H1 (cell line): Measurements from ENCODE around the gene MPIG6B. TPM values are rescaled to one million over a fixed set of nuclear protein-coding genes. Genes with fewer than 3 reads are reported as not detected.

Experiments
- CTCF ChIA-PET: fragments of 300-600 bp; sonication (Branson Sonifier 250); formaldehyde crosslinking; loops from one replicate; lab custom pipeline; 2021; ENCODE audit not compliant: partially characterized antibody; lab: Charles Lee
- POLR2A ChIA-PET: fragments of 300-600 bp; sonication (Branson Sonifier 250); formaldehyde crosslinking; loops from one replicate; lab custom pipeline; 2021; ENCODE audit warnings: inconsistent platforms; ENCODE audit not compliant: partially characterized antibody; lab: Charles Lee
- DNase-seq, 2 experiments: peaks; one replicate each; pipeline versions ENCODE4 v3.0.0 to v3.0.0-alpha.2; 2010 to 2022; ENCODE audit warnings: low spot score in 2 of 2, low read depth in 1 of 2, mixed read lengths in 1 of 2
- FAIRE-seq: peaks from 2 replicates; lab custom pipeline; 2011; peaks lifted over from hg19 to GRCh38; lab: Jason Lieb, UNC
- H2AFZ ChIP-seq: 2 replicates; pipeline ENCODE4 v1.8.1; 2012; ENCODE audit warnings: low read length, inconsistent platforms
- H2AK5ac ChIP-seq: 2 replicates; pipeline ENCODE4 v1.6.1; 2013; ENCODE audit warnings: low read depth, low read length
- H2BK120ac ChIP-seq: replicated peaks from 2 replicates; pipeline ENCODE3; 2013; ENCODE audit warnings: low read depth, low read length, inconsistent platforms
- H2BK12ac ChIP-seq: 2 replicates; pipeline ENCODE4 v1.6.1; 2013; ENCODE audit warnings: low read depth, low read length
- H2BK15ac ChIP-seq: 2 replicates; pipeline ENCODE4 v1.6.1; 2013; ENCODE audit warnings: low read length
- H2BK20ac ChIP-seq: 2 replicates; pipeline ENCODE4 v1.6.1; 2013; ENCODE audit warnings: low read length
- H2BK5ac ChIP-seq: 2 replicates; pipeline ENCODE4 v1.6.1; 2013; ENCODE audit warnings: low read depth, low read length
- H3K14ac ChIP-seq: 2 replicates; pipeline ENCODE4 v1.6.1; 2013; ENCODE audit warnings: inconsistent platforms; ENCODE audit not compliant: insufficient read length
- H3K18ac ChIP-seq: 2 replicates; pipeline ENCODE4 v1.6.1; 2013; ENCODE audit warnings: low read length; ENCODE audit errors: extremely low read depth
- H3K23ac ChIP-seq: 2 replicates; pipeline ENCODE4 v1.6.1; 2013; ENCODE audit warnings: inconsistent platforms; ENCODE audit not compliant: insufficient read length
- H3K23me2 ChIP-seq: 2 replicates; pipeline ENCODE4 v1.6.1; 2013; ENCODE audit warnings: low read depth, low read length
- H3K27ac ChIP-seq: 2 replicates; pipeline ENCODE4 v1.6.1; 2011; ENCODE audit warnings: low read depth, low read length, inconsistent platforms
- H3K27me3 ChIP-seq, 4 experiments: replicated peaks in 1 of 4; 1 replicate in 1 of 4; 2 replicates in 3 of 4; pipeline versions ENCODE4 v1.6.1 to v1.8.1; 2011 to 2013; ENCODE audit warnings: low read length in 3 of 4, mild to moderate bottlenecking in 3 of 4, inconsistent platforms in 2 of 4, mixed read lengths in 2 of 4, moderate library complexity in 1 of 4; ENCODE audit not compliant: control insufficient read depth in 3 of 4, insufficient read depth in 3 of 4; ENCODE audit errors: extremely low read depth in 1 of 4
- H3K36me3 ChIP-seq, 4 experiments: 2 replicates each; pipeline versions ENCODE4 v1.6.1 to v1.8.1; 2011 to 2013; ENCODE audit warnings: mild to moderate bottlenecking in 4 of 4, low read length in 3 of 4, moderate library complexity in 2 of 4, control low read depth in 1 of 4, inconsistent platforms in 1 of 4; ENCODE audit not compliant: insufficient read depth in 4 of 4, control insufficient read depth in 2 of 4
- H3K4ac ChIP-seq: replicated peaks from 2 replicates; pipeline ENCODE3; 2013; ENCODE audit warnings: low read length, low read depth, mixed read lengths, inconsistent platforms; ENCODE audit not compliant: insufficient read length
- H3K4me1 ChIP-seq, 4 experiments: replicated peaks in 1 of 4; 1 replicate in 1 of 4; 2 replicates in 3 of 4; pipeline versions ENCODE4 v1.6.1 to v1.8.1; 2011 to 2013; ENCODE audit warnings: low read length in 3 of 4, inconsistent platforms in 2 of 4, mixed read lengths in 1 of 4; ENCODE audit not compliant: insufficient read depth in 4 of 4, control insufficient read depth in 3 of 4
- H3K4me2 ChIP-seq, 2 experiments: 2 replicates each; pipeline versions ENCODE4 v1.6.1 to v1.8.1; 2011 to 2013; ENCODE audit warnings: low read depth in 2 of 2, low read length in 2 of 2, control low read depth in 1 of 2, inconsistent platforms in 1 of 2, mild to moderate bottlenecking in 1 of 2; ENCODE audit not compliant: insufficient read depth in 1 of 2
- H3K4me3 ChIP-seq, 4 experiments: fragments of 200-600, 300-600 bp in 1 of 4; sonication (generic), shearing (Covaris generic), sonication (Bioruptor Twin) in 1 of 4; 2 replicates each; pipeline versions ENCODE4 v1.5.1 to v1.8.1; 2011 to 2016; ENCODE audit warnings: low read length in 4 of 4, low read depth in 3 of 4, control low read depth in 2 of 4, inconsistent platforms in 2 of 4, mild to moderate bottlenecking in 2 of 4, mixed read lengths in 1 of 4, moderate library complexity in 1 of 4; ENCODE audit not compliant: insufficient read depth in 2 of 4; ENCODE audit errors: extremely low read depth in 1 of 4
- H3K56ac ChIP-seq: replicated peaks from 2 replicates; pipeline ENCODE3; 2013; ENCODE audit warnings: low read depth, mild to moderate bottlenecking, mixed read lengths, low read length, inconsistent platforms; ENCODE audit not compliant: insufficient read length
- H3K79me1 ChIP-seq: 2 replicates; pipeline ENCODE4 v1.6.1; 2013; ENCODE audit warnings: low read depth, low read length, control low read depth
- H3K79me2 ChIP-seq, 2 experiments: 2 replicates each; pipeline versions ENCODE4 v1.6.1 to v1.8.1; 2012 to 2013; ENCODE audit warnings: low read length in 2 of 2, mild to moderate bottlenecking in 2 of 2, inconsistent platforms in 1 of 2; ENCODE audit not compliant: insufficient read depth in 2 of 2, control insufficient read depth in 1 of 2
- H3K9ac ChIP-seq, 4 experiments: replicated peaks in 1 of 4; 1 replicate in 1 of 4; 2 replicates in 3 of 4; pipeline versions ENCODE4 v1.6.1 to v1.8.1; 2011 to 2013; ENCODE audit warnings: low read depth in 3 of 4, low read length in 3 of 4, control low read depth in 2 of 4, mild to moderate bottlenecking in 2 of 4, moderate library complexity in 2 of 4, inconsistent platforms in 1 of 4; ENCODE audit errors: extremely low read depth in 1 of 4
- H3K9me3 ChIP-seq, 2 experiments: 2 replicates each; pipeline versions ENCODE4 v1.6.1 to v1.8.1; 2012 to 2013; ENCODE audit warnings: mild to moderate bottlenecking in 2 of 2, moderate library complexity in 2 of 2, control low read depth in 1 of 2, inconsistent platforms in 1 of 2, low read depth in 1 of 2, low read length in 1 of 2, mixed read lengths in 1 of 2; ENCODE audit not compliant: insufficient read depth in 2 of 2
- H4K20me1 ChIP-seq, 2 experiments: replicated peaks in 1 of 2; 2 replicates each; pipeline versions ENCODE3 to v1.8.1; 2011 to 2013; ENCODE audit warnings: inconsistent platforms in 2 of 2, low read length in 2 of 2, mild to moderate bottlenecking in 1 of 2; ENCODE audit not compliant: insufficient read depth in 2 of 2, control insufficient read depth in 1 of 2
- H4K5ac ChIP-seq: 2 replicates; pipeline ENCODE4 v1.6.1; 2013; ENCODE audit warnings: low read length, low read depth, mixed read lengths, inconsistent platforms; ENCODE audit not compliant: insufficient read length
- H4K8ac ChIP-seq: 2 replicates; pipeline ENCODE4 v1.8.0; 2013; ENCODE audit warnings: mild to moderate bottlenecking, moderate library complexity, low read length, inconsistent platforms; ENCODE audit not compliant: insufficient read depth; ENCODE audit errors: extremely low read depth
- H4K91ac ChIP-seq: replicated peaks from 2 replicates; pipeline ENCODE3; 2013; ENCODE audit warnings: low read length, mixed read lengths, inconsistent platforms; ENCODE audit not compliant: insufficient read length
- EGR1 ChIP-seq: IDR thresholded peaks from 2 replicates; pipeline ENCODE4 v1.6.1; 2011; ENCODE audit warnings: low read depth, low read length, borderline replicate concordance
- EP300 ChIP-seq, 2 experiments: IDR thresholded peaks; 1 replicate in 1 of 2; 2 replicates in 1 of 2; pipeline ENCODE4 v1.6.1; 2011 to 2012; ENCODE audit warnings: low read depth in 2 of 2, low read length in 2 of 2, mild to moderate bottlenecking in 2 of 2, borderline replicate concordance in 1 of 2, inconsistent platforms in 1 of 2, moderate library complexity in 1 of 2
- KDM5A ChIP-seq: fragments of 200-600 bp; IDR thresholded peaks from 2 replicates; pipeline ENCODE4 v1.7.1; 2012; ENCODE audit warnings: mild to moderate bottlenecking, low read length, inconsistent platforms, mixed read lengths
- POLR2A ChIP-seq, 2 experiments: IDR thresholded peaks; 1 replicate in 1 of 2; 2 replicates in 1 of 2; pipeline ENCODE4 v1.6.1; 2011; ENCODE audit warnings: low read depth in 2 of 2, low read length in 2 of 2, mild to moderate bottlenecking in 2 of 2; ENCODE audit errors: control extremely low read depth in 1 of 2
- RFX5 ChIP-seq: IDR thresholded peaks from 2 replicates; pipeline ENCODE4 v1.6.1; 2011; ENCODE audit warnings: low read depth, low read length, improper control_type of control experiment, borderline replicate concordance
- WGBS, 2 experiments: shearing (Covaris generic) in 1 of 2; methylation state at CpG; one replicate each; pipeline versions ENCODE4 v1.1.6 to v1.1.7; 2013 to 2015; ENCODE audit warnings: low lambda C conversion rate in 2 of 2, mixed read lengths in 2 of 2, inconsistent platforms in 1 of 2, low coverage in 1 of 2, missing lambda C conversion rate in 1 of 2; ENCODE audit not compliant: insufficient replicate concordance in 2 of 2, insufficient coverage in 1 of 2, insufficient read length in 1 of 2; ENCODE audit errors: extremely low coverage in 1 of 2, missing lambda C conversion rate in 1 of 2; 5-methylcytosine and 5-hydroxymethylcytosine counted together
- polyA plus RNA-seq, 7 experiments: library from polyadenylated mRNA; depleted of rRNA in 3 of 7; stranded (reverse) in 5 of 7; unstranded in 2 of 7; fragments of >200 nt in 5 of 7; fragments of 200-250 nt in 2 of 7; gene quantifications; 1 replicate in 5 of 7; 2 replicates in 1 of 7; 4 replicates in 1 of 7; pipeline versions ENCODE4 v1.2.1 to v1.2.3, GENCODE V29; 2011 to 2013; ENCODE audit warnings: missing spikeins in 2 of 7, mixed read lengths in 2 of 7
- total RNA-seq: library from RNA; stranded (reverse); fragmentation: NEBNext Ultra II Directional; extraction: Animal tissue kit (Norgen Biotek cat#: 25700); gene quantifications from 2 replicates; pipeline ENCODE4 v1.2.1, GENCODE V29; 2021
- TF ChIP-seq, protein P1 (sequence below), 3 experiments: IDR thresholded peaks; 1 replicate in 2 of 3; 2 replicates in 1 of 3; pipeline versions ENCODE4 v1.5.1 to v1.6.1; 2011; ENCODE audit warnings: low read length in 3 of 3, mild to moderate bottlenecking in 3 of 3, inconsistent platforms in 2 of 3, low read depth in 1 of 3, moderate library complexity in 1 of 3; ENCODE audit not compliant: insufficient read depth in 1 of 3; ENCODE audit errors: control extremely low read depth in 1 of 3
- TF ChIP-seq, protein P2 (sequence below): IDR thresholded peaks from 2 replicates; pipeline ENCODE4 v1.6.1; 2012; ENCODE audit warnings: inconsistent platforms

Gene MPIG6B
- total and polyA plus RNA-seq, 2 of the 8 experiments (the other 6 are each of a cell fraction or from before 2014, with no cell fraction given), result 0.18 TPM; not detected in 1

DNA sequence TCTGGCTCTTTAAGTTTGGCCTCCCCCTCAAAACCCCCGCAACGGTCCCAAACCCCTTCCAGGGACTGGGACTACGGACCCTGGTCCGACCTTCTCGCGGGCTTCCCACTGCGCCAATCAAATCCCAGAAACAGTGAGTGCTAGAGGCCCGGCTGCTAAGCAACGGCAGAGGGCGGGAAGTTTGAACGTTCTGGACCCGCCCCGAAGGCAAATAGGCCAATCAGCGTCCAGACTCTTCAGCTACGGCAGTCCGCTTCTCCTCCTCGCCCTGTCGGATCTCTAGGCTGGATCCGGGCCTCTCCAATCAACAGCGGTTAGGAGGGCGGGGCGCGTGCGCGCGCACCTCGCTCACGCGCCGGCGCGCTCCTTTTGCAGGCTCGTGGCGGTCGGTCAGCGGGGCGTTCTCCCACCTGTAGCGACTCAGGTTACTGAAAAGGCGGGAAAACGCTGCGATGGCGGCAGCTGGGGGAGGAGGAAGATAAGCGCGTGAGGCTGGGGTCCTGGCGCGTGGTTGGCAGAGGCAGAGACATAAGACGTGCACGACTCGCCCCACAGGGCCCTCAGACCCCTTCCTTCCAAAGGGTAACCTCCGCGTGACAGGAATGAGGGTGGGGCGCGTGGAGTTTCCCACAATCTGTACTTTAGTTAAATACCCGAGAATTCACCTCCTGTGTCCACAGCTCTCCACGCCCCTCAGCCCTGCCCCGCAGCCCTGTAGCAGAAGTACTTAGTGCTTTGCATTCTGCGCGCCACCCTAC is 16.6 kb downstream of the MPIG6B start, which contains the start of gene MSH5:
Gene MSH5 (plus strand): TSS at position 367 of the 758 bp plus-strand sequence. CDS start 462 bp downstream, outside the sequence.
- Histone ChIP-seq H3K9me3 (no peaks in the 10 kb centered on the region; a peak in 1 of 4 replicates), H3K4me3 (peak within 1 kb of the TSS; percentile 36 to 65 (median 47)), H3K36me3 (peaks cover 0 to 12% (median 0%) of the 10 kb centered on the region in 4 experiments; a peak in 3 of 8 replicates), H3K4me2 (peak within 1 kb of the TSS; percentile 86 to 99), H2BK120ac (peak within 1 kb of the TSS; percentile 81), H4K5ac (peak within 1 kb of the TSS; percentile 77), H3K14ac (peak within 1 kb of the TSS; percentile 2), H3K4me1 (peaks cover 16 to 22% (median 21%) of the 10 kb centered on the region in 4 experiments), H3K27ac (peak within 1 kb of the TSS; percentile 92), H4K20me1 (no peaks in the 10 kb centered on the region), H2BK12ac (peak within 1 kb of the TSS; percentile 88), H2AK5ac (peak within 1 kb of the TSS; percentile 68), H2BK15ac (peak within 1 kb of the TSS; percentile 93), H3K56ac (peak within 1 kb of the TSS; percentile 80), H3K27me3 (no peaks in the 10 kb centered on the region), H4K91ac (peak within 1 kb of the TSS; percentile 75), H3K79me2 (peaks cover 0 to 17% of the 10 kb centered on the region in 2 experiments; a peak in 2 of 4 replicates), H2BK20ac (peak within 1 kb of the TSS; percentile 75; the same call in 1 of the 2 replicates), H2AFZ (no peak within 1 kb of the TSS), H3K23me2 (peaks cover 19% of the 10 kb centered on the region), H4K8ac (peak within 1 kb of the TSS; percentile 98; the same call in 1 of the 2 replicates), H3K9ac (peak within 1 kb of the TSS; percentile 70 to 96 (median 92)), H3K18ac (peak within 1 kb of the TSS; percentile 98), H3K79me1 (no peaks in the 10 kb centered on the region), H3K4ac (peak within 1 kb of the TSS; percentile 88), H3K23ac (no peak within 1 kb of the TSS), H2BK5ac (peak within 1 kb of the TSS; percentile 98)
- WGBS, 2 experiments, result 4% methylated on average over 56 of the region's 58 CpGs; no CpG with 5 or more reads in 1 of the 2 experiments
- DNase-seq (peak; percentile 98 to 99), FAIRE-seq (no peak)
- POLR2A ChIA-PET, result interaction anchor here (0.7 to 8.7 kb wide), 46 partner anchors 9 to 388 kb away, joined by 3 to 73 read pairs (median 8); partner anchors contain the start of genes ABHD16A, APOM, ATF6B and ATP6V1G2
- CTCF ChIA-PET, result interaction anchor here (0.5 to 5.9 kb wide), 16 partner anchors 9 to 90 kb away, joined by 3 to 52 read pairs (median 5); partner anchors contain the start of genes ABHD16A, DDAH2, MPIG6B and VARS1
- TF ChIP-seq RFX5, result 0 out of 2 replicates have a peak, but pooled peaks have one; percentile 28
- TF ChIP-seq POLR2A (IDR thresholded peaks at IDR 0.05; ENCODE audit: control extremely low read depth in 1 of 2, low read depth in 2 of 2, low read length in 2 of 2), result peak in 1 of 2 experiments; percentile 90; a peak in 2 of 3 replicates
- TF ChIP-seq EP300 (IDR thresholded peaks at IDR 0.05; ENCODE audit: borderline replicate concordance in 1 of 2, low read depth in 2 of 2, low read length in 2 of 2), result peak in 1 of 2 experiments; percentile 35; a peak in 1 of 3 replicates
- TF ChIP-seq, protein P1, sequence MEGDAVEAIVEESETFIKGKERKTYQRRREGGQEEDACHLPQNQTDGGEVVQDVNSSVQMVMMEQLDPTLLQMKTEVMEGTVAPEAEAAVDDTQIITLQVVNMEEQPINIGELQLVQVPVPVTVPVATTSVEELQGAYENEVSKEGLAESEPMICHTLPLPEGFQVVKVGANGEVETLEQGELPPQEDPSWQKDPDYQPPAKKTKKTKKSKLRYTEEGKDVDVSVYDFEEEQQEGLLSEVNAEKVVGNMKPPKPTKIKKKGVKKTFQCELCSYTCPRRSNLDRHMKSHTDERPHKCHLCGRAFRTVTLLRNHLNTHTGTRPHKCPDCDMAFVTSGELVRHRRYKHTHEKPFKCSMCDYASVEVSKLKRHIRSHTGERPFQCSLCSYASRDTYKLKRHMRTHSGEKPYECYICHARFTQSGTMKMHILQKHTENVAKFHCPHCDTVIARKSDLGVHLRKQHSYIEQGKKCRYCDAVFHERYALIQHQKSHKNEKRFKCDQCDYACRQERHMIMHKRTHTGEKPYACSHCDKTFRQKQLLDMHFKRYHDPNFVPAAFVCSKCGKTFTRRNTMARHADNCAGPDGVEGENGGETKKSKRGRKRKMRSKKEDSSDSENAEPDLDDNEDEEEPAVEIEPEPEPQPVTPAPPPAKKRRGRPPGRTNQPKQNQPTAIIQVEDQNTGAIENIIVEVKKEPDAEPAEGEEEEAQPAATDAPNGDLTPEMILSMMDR (IDR thresholded peaks at IDR 0.05; ENCODE audit: control extremely low read depth in 1 of 3, insufficient read depth in 1 of 3, low read depth in 1 of 3, low read length in 3 of 3), result no peak
- TF ChIP-seq KDM5A, result no peak
- TF ChIP-seq, protein P2, sequence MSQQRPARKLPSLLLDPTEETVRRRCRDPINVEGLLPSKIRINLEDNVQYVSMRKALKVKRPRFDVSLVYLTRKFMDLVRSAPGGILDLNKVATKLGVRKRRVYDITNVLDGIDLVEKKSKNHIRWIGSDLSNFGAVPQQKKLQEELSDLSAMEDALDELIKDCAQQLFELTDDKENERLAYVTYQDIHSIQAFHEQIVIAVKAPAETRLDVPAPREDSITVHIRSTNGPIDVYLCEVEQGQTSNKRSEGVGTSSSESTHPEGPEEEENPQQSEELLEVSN, result peak; percentile 100
- TF ChIP-seq EGR1, result no peak; the same call in 1 of the 2 replicates
